Measurements from ENCODE around the gene FLVCR1.

DNA sequence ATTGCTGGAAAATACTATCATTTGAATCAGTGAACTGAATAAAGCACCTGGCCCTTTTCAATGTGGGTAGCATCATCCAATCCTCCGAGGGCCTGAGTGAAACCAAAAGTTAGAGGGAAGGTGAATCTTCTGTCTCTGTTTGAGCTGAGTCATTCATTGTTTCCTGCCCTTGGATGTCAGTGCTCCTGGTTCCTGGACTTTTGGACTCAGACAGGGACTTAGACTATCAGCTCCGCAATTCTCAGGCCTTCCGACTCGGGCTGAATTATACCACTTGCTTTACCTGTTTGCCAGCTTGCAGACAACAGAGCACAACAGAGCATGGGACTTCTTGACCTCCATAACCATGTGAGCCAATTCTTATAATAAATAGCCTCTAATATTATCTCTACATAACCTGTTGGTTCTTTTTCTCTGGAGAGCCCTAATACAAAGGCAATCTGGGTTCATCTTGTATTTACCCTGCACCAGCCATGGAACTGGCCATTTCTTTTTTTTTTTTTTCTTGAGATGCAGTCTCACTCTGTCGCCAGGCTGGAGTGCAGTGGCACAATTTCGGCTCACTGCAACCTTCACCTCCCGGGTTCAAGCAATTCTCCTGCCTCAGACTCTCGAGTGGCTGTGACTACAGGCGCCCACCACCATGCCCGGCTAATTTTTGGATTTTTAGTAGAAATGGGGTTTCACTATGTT lies 73.1 kb downstream of the FLVCR1 start:
- TF ChIP-seq POLR2A (IDR thresholded peaks at IDR 0.05; ENCODE audit: low read length) (no peak), GATA1 (IDR thresholded peaks at IDR 0.05; ENCODE audit: low read depth, low read length) (no peak)

Measured in erythroblast (primary cell).